ENCODE data around the gene TREM1. TPM values are rescaled to one million over a fixed set of nuclear protein-coding genes. Genes with fewer than 3 reads are reported as not detected.

Gene TREM1
- total RNA-seq (2012; rRNA removed) = 4.6 and 7.4 TPM in 2 replicates

DNA sequence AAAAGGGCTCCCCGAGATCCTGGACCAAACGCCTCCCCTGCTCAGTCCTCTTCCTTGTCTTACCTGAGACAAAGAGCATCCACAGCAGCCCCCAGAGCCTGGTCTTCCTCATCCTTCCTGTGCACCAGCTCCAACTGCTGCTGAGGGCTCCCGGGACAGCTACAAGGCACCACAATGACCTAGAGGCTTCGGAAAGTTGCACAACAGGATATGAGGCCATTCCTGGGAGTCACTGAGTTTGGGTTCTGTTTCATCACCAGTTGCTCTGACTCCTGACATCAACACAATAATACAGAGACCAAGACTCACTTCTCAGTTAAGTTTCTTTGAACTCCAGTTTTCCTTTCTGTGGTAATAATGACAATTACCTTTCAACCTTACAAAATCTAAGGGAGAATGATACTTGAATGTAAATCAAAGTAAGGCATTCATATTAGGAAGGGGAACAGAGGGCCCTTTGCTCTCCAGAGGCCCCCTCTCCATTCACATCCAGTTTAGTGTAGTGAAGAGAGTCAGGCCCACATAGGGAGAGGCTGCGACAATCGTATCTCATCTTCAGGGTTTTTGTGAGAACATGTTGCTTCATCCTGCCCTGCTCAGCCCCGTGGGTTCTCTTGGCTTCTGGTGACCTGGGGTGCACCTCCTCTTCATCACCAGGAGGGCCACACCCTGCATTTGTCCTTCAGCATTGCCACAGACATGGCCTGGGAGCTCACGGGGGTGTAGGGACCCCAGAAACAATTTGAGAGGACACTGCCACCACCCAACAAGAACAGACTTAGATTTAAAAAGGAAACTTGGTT lies at the start of gene TREM1:
Gene TREM1 (minus strand): TSS at position 139 of the 803 bp plus-strand sequence. CDS start 27 bp downstream, at position 112.
- H3K4me3 ChIP-seq (ENCODE audit: low read length) = no peak within 1 kb of the TSS

DNA sequence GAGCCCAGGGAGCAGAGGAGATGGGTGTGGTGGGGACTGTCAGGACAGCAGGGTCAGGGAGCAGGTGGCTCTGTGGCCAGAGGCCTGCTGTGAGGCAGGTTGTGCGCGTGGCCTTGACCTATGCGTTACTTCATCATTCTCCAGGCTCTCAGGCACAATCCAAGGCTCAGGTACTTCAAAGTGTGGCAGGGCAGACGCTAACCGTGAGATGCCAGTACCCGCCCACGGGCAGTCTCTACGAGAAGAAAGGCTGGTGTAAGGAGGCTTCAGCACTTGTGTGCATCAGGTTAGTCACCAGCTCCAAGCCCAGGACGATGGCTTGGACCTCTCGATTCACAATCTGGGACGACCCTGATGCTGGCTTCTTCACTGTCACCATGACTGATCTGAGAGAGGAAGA lies 49.5 kb upstream of the TREM1 start:
- Histone ChIP-seq H3K4me2 (ENCODE audit: low read length) (no peak overlapping the region), H3K36me3 (ENCODE audit: insufficient read depth, low read length) (no peaks in the 10 kb centered on the region), H3K4me3 (ENCODE audit: low read length) (no peak overlapping the region), H3K9ac (ENCODE audit: low read depth, low read length) (no peak overlapping the region), H3K9me3 (replicated peaks; ENCODE audit: low read length) (no peaks in the 10 kb centered on the region), H3K27me3 (ENCODE audit: control insufficient read depth, insufficient read depth, low read length) (peaks cover 44% of the 10 kb centered on the region), H3K4me1 (ENCODE audit: control insufficient read depth, insufficient read depth, low read length) (no peaks in the 10 kb centered on the region)

More for the DNA sequence above, at the start of gene TREM1:
- H3K36me3 ChIP-seq (ENCODE audit: insufficient read depth, low read length) = no peaks in the 10 kb centered on the region
- H3K9ac ChIP-seq (ENCODE audit: low read depth, low read length) = no peak within 1 kb of the TSS
- H3K27me3 ChIP-seq (ENCODE audit: control insufficient read depth, insufficient read depth, low read length) = peaks cover 29% of the 10 kb centered on the region
- no peaks in the 10 kb centered on the region for H3K9me3 ChIP-seq (replicated peaks; ENCODE audit: low read length)
- no peaks in the 10 kb centered on the region for H3K4me1 ChIP-seq (ENCODE audit: control insufficient read depth, insufficient read depth, low read length)
- H3K4me2 ChIP-seq (ENCODE audit: low read length) = no peak within 1 kb of the TSS

DNA sequence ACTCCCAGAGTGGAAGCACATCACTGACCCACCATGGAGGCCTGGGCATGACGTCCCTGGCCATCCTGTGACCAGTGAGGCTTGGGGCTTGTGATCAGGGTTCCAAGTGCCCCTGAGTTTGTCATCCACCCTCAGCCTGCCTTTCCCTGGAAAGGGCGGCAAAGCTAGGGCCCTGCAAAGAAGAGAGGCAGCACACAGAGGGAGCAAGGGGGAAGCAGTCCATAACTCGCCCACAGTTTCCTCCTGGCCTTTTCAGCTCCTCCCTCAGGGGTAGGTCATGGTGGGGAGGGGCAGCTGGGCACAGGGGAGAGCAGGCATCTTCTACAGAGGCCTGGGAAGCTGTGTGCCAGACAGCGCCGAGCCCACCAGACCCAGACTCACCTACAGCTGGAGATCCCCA lies 48.8 kb upstream of the TREM1 start, which contains the start of gene NCR2:
Gene NCR2 (plus strand): TSS at position 313 of the 400 bp plus-strand sequence. CDS start 269 bp downstream, outside the sequence.
- H3K9ac ChIP-seq (ENCODE audit: low read depth, low read length) = no peak within 1 kb of the TSS
- H3K9me3 ChIP-seq (replicated peaks; ENCODE audit: low read length) = no peaks in the 10 kb centered on the region
- H3K4me3 ChIP-seq (ENCODE audit: low read length) = no peak within 1 kb of the TSS
- H3K4me1 ChIP-seq (ENCODE audit: control insufficient read depth, insufficient read depth, low read length) = no peaks in the 10 kb centered on the region
- peaks cover 46% of the 10 kb centered on the region for H3K27me3 ChIP-seq (ENCODE audit: control insufficient read depth, insufficient read depth, low read length)
- H3K4me2 ChIP-seq (ENCODE audit: low read length) = no peak within 1 kb of the TSS
- H3K36me3 ChIP-seq (ENCODE audit: insufficient read depth, low read length) = no peaks in the 10 kb centered on the region

DNA sequence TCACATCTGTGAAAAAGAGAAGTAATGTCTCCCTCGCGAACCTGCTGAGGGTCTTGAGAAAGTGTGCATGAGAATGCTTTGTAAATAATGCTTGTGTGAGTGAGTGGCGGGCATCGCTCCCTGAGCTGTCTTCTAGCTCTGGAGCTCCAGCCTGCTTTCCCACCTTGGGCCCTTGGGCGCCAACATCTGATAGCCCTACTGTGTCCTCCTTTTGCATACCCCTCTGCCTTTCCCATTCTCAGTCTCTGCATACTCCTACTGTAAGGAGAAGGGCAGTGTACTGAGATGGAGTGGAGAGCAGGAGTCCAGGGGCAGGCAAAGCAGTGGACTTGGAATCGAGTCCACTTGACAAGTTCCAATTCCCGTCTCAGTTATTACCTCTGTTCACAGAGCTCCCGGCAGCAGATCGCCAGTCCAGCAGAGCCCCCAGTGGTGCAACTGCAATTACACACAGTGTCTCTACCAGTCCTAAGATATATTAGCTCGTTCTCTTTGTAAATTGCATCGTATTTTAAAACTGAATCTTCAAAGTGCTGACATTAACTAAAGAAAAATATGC lies 48.1 kb upstream of the TREM1 start:
- Histone ChIP-seq H3K4me3 (ENCODE audit: low read length) (no peak overlapping the region), H3K9ac (ENCODE audit: low read depth, low read length) (no peak overlapping the region), H3K27me3 (ENCODE audit: control insufficient read depth, insufficient read depth, low read length) (peaks cover 48% of the 10 kb centered on the region), H3K4me1 (ENCODE audit: control insufficient read depth, insufficient read depth, low read length) (no peaks in the 10 kb centered on the region), H3K9me3 (replicated peaks; ENCODE audit: low read length) (no peaks in the 10 kb centered on the region), H3K36me3 (ENCODE audit: insufficient read depth, low read length) (no peaks in the 10 kb centered on the region), H3K4me2 (ENCODE audit: low read length) (no peak overlapping the region)

DNA sequence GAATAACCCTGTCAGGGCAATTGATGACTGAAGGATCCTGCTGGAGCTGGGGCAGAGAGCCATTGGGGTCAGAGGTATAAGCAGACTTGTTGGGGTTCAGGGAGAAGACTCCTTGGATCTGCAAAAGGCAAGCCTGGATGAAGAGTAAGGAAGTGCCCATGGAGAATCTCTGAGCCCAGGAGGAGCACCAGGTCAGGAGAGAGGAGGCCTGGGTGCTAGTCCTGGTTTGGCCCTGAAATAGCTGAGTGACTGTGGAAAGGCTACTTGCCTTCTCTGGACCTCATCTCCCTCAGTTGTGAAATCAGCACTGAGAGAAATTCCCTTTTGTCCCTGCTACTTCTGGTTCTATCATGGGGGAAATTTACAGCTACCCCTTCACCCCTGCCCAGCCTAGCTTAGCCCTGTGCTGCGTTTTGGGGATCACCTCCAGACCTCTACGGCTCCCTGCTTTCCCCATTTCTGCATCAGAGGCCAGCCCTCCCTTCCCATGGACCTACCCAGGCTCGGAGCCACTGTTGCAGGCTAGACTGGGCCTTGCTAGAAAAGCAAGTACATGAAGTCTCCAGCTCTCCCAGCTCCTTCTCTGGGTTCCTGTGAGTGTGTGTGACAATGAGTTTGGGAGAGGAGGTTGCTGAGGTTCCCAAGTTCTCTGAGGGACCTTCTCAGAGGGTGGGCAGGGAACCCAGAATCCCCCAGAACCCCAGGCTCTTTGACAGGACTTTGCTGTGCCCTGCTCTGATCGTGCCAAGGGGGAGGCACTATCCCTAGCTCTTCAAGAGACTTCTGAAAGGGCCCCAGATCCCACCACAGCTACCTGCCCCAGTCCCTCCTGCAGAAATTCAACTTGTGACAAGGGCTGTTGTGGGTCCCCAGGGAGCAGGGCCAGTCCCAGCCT lies 46.6 kb upstream of the TREM1 start:
- H3K4me1 ChIP-seq (ENCODE audit: control insufficient read depth, insufficient read depth, low read length) = no peaks in the 10 kb centered on the region
- no peak overlapping the region for H3K4me3 ChIP-seq (ENCODE audit: low read length)
- peaks cover 52% of the 10 kb centered on the region for H3K27me3 ChIP-seq (ENCODE audit: control insufficient read depth, insufficient read depth, low read length)
- H3K9ac ChIP-seq (ENCODE audit: low read depth, low read length) = no peak overlapping the region
- no peaks in the 10 kb centered on the region for H3K9me3 ChIP-seq (replicated peaks; ENCODE audit: low read length)
- no peak overlapping the region for H3K4me2 ChIP-seq (ENCODE audit: low read length)
- H3K36me3 ChIP-seq (ENCODE audit: insufficient read depth, low read length) = no peaks in the 10 kb centered on the region

DNA sequence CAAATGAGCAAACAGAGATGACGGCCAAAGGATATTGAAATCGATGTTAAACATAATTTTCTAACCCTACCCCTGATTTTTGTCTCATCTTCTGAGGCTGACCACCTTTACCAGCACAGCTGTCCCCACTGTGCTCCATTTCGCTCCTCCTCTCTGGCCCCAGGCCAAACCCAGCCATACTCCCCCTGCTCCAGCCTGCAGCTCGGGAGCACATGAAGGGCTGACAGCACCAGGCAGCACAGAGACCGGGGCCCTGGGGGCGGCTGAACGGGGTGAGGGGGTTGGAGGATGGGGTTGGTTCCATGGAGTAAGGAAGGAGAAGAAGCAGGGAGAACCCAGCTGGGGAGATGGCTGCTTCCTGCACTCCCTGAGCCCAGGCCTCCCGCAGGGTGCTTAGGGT lies 45.8 kb upstream of the TREM1 start:
- H3K9ac ChIP-seq (ENCODE audit: low read depth, low read length) = no peak overlapping the region
- no peaks in the 10 kb centered on the region for H3K4me1 ChIP-seq (ENCODE audit: control insufficient read depth, insufficient read depth, low read length)
- no peak overlapping the region for H3K4me3 ChIP-seq (ENCODE audit: low read length)
- H3K27me3 ChIP-seq (ENCODE audit: control insufficient read depth, insufficient read depth, low read length) = peaks cover 54% of the 10 kb centered on the region
- H3K36me3 ChIP-seq (ENCODE audit: insufficient read depth, low read length) = no peaks in the 10 kb centered on the region
- H3K4me2 ChIP-seq (ENCODE audit: low read length) = no peak overlapping the region
- H3K9me3 ChIP-seq (replicated peaks; ENCODE audit: low read length) = no peaks in the 10 kb centered on the region

DNA sequence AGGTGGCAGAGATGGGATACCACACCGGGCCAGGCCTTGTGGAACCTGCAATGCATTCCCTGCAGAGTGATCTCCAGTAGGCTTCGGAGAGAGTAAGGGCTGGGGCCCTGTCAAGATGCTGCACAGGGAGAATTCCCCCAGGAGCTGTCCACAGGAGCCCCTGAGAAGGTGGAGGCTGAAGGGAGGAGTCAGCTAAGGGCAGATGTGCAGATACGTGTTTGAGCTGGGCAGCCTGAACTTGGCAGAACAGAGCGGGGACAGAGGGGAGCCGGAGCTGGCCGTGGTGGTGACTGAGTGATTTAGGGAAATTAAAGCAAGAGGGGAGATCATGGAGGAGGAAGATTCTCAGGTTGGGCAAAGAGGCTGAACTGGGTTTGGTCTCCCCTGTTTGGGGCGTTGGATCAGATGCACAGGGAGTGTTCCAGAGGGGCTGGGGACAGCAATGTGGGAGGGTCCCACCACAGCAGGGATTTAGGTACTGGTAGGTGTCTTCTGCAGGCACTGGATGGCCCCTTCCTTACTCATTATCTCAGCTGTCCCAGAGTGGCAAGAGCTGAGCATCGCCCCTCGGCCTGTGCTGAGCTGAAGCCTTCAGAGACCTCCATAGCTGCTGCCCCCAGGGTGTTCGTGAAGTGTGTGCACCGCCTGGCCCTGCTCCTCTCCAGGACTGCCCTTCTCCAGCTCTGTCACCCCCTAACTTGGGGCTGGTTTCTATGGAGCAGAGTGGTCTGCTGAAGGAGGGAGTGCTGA lies 45.1 kb upstream of the TREM1 start:
- Histone ChIP-seq H3K9ac (ENCODE audit: low read depth, low read length) (no peak overlapping the region), H3K9me3 (replicated peaks; ENCODE audit: low read length) (no peaks in the 10 kb centered on the region), H3K27me3 (ENCODE audit: control insufficient read depth, insufficient read depth, low read length) (peaks cover 57% of the 10 kb centered on the region), H3K4me2 (ENCODE audit: low read length) (no peak overlapping the region), H3K4me3 (ENCODE audit: low read length) (no peak overlapping the region), H3K36me3 (ENCODE audit: insufficient read depth, low read length) (no peaks in the 10 kb centered on the region), H3K4me1 (ENCODE audit: control insufficient read depth, insufficient read depth, low read length) (no peaks in the 10 kb centered on the region)

DNA sequence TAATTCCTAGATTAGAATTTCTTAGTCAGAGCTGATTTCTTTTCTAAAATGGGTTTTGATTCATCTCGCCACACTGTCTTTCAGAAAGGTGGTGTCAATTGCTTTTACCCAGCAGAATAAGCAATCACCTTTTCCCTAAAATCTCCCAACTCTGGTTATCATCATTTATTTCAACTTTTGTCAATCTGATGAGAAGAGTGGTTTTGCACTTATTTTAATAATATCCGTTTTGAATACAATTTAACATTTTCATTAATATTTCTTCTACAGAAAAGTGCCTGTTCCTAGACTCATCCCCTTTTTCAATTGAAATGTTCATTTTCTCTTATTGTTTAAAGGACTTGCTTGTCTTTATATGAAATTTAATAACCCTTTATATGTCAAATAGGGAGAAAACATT lies 40.7 kb upstream of the TREM1 start:
- Histone ChIP-seq H3K9ac (ENCODE audit: low read depth, low read length) (no peak overlapping the region), H3K4me2 (ENCODE audit: low read length) (no peak overlapping the region), H3K27me3 (ENCODE audit: control insufficient read depth, insufficient read depth, low read length) (peaks cover 70% of the 10 kb centered on the region), H3K36me3 (ENCODE audit: insufficient read depth, low read length) (no peaks in the 10 kb centered on the region), H3K4me1 (ENCODE audit: control insufficient read depth, insufficient read depth, low read length) (no peaks in the 10 kb centered on the region), H3K4me3 (ENCODE audit: low read length) (no peak overlapping the region), H3K9me3 (replicated peaks; ENCODE audit: low read length) (no peaks in the 10 kb centered on the region)

DNA sequence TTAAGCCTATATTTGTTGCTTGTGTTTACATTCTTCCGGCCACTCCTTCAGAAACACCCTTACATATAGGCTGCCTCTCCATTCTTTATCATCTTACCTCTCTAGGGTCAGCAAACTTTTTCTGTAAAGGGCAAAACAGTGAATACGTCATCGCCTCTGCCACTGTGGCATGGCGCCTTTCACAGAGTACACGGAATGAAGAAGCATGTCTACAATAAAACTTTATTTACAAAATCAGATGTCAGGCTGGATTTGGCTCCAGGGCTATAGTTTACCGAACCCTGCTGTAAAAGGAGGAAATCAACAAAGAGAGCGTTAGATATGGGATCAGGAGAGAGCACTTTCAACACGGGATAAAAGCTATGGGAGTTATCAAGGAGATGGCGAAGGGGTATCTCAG lies 39.6 kb upstream of the TREM1 start:
- no peaks in the 10 kb centered on the region for H3K9me3 ChIP-seq (replicated peaks; ENCODE audit: low read length)
- no peak overlapping the region for H3K4me3 ChIP-seq (ENCODE audit: low read length)
- no peaks in the 10 kb centered on the region for H3K36me3 ChIP-seq (ENCODE audit: insufficient read depth, low read length)
- no peak overlapping the region for H3K9ac ChIP-seq (ENCODE audit: low read depth, low read length)
- no peaks in the 10 kb centered on the region for H3K4me1 ChIP-seq (ENCODE audit: control insufficient read depth, insufficient read depth, low read length)
- peaks cover 64% of the 10 kb centered on the region for H3K27me3 ChIP-seq (ENCODE audit: control insufficient read depth, insufficient read depth, low read length)
- no peak overlapping the region for H3K4me2 ChIP-seq (ENCODE audit: low read length)

DNA sequence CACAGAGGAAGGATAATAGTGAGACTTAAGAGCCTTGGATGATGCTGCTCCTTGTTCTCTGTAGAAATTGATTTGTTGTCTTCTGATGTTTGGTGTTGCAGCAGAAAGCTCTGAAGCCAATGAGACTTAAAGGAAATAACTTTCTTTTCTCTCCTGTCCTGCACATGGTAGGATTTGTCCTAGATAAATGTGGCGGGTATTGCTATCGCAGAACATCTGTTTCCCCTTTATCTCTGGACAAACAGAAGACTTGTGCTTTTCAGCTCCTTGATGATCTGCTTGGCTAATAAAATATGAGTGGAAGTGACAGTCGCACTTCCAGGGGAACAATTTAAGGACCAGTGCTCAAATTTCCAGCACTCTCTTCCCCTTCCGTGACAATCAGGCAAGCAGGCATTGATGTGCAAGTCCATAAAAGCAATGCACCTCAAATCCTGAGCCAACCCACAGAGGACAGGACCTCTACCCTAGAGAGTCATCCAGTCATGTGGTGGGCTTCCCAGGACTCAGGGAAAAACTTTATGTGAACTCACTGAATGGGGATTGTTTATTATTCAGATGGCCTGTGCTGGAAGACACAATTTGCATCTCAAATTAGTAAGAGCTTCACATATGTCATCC lies 39.1 kb upstream of the TREM1 start:
- Histone ChIP-seq H3K36me3 (ENCODE audit: insufficient read depth, low read length) (no peaks in the 10 kb centered on the region), H3K4me2 (ENCODE audit: low read length) (no peak overlapping the region), H3K4me1 (ENCODE audit: control insufficient read depth, insufficient read depth, low read length) (no peaks in the 10 kb centered on the region), H3K9ac (ENCODE audit: low read depth, low read length) (no peak overlapping the region), H3K4me3 (ENCODE audit: low read length) (no peak overlapping the region), H3K27me3 (ENCODE audit: control insufficient read depth, insufficient read depth, low read length) (peaks cover 65% of the 10 kb centered on the region), H3K9me3 (replicated peaks; ENCODE audit: low read length) (no peaks in the 10 kb centered on the region)
